ENCODE measurements around the gene KDF1. TPM values are rescaled to one million over a fixed set of nuclear protein-coding genes. Genes with fewer than 3 reads are reported as not detected.

KDF1 gene
- polyA plus RNA-seq, 1 of the 3 experiments (the other 2 are of a cell fraction) = not detected

DNA sequence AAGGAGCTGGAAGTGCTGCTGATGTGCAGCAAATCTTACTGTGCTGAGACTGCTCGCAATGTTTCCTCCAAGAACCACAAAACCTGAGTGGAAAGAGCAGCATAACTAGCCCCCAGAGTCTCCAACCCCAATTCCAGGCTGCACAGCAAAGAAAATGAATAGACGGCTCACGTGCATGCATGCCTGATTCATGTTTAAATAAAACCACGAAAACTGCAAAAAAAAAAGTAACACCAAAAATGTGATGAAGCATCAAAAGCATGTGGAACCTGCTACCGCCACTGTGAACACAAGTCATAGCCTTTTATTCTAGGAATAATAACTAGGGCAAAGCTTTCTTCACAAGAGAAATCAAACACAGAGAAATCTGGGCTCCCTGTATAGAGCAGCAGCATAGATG, 23.6 kb upstream of the KDF1 start:
- Histone ChIP-seq H3K27ac (ENCODE audit: low read depth in 2 of 2, low read length in 1 of 2) (no peak overlapping the region), H3K9me2 (no peaks in the 10 kb centered on the region), H3K4me3 (ENCODE audit: low read depth in 2 of 2, low read length in 1 of 2) (no peak overlapping the region), H4K20me1 (ENCODE audit: insufficient read depth) (no peaks in the 10 kb centered on the region), H3K36me3 (replicated peaks in 1 of 2; ENCODE audit: control insufficient read depth in 1 of 2, insufficient read depth in 2 of 2, low read length in 1 of 2) (no peaks in the 10 kb centered on the region), H3F3A (replicated peaks; ENCODE audit: insufficient read depth) (peaks cover 9% of the 10 kb centered on the region), H3K9ac (no peak overlapping the region), H2AFZ (ENCODE audit: low read depth) (no peak overlapping the region), H3K79me2 (ENCODE audit: insufficient read depth) (no peaks in the 10 kb centered on the region), H3K4me1 (ENCODE audit: control insufficient read depth in 1 of 2, insufficient read depth in 2 of 2, low read depth in 1 of 2, low read length in 1 of 2) (no peaks in the 10 kb centered on the region), H3K4me2 (no peak overlapping the region), H3K27me3 (ENCODE audit: insufficient read depth) (no peaks in the 10 kb centered on the region; the same call in 1 of the 2 replicates), H3K9me3 (no peaks in the 10 kb centered on the region)
- TF ChIP-seq GABPA (IDR thresholded peaks at IDR 0.05; ENCODE audit: low read depth) (no peak), FOSL2 (IDR thresholded peaks at IDR 0.05; ENCODE audit: borderline replicate concordance, low read depth) (no peak), SMC3 (IDR thresholded peaks at IDR 0.05; ENCODE audit: low read depth, low read length) (no peak), RFX5 (IDR thresholded peaks at IDR 0.05; ENCODE audit: low read length) (no peak), MEF2A (IDR thresholded peaks at IDR 0.05; ENCODE audit: borderline replicate concordance, low read depth) (no peak), GATA2 (CRISPR knock-in tag; IDR thresholded peaks at IDR 0.05) (no peak)
- POLR2A ChIA-PET = no interaction called here
- 20% methylated on average over 5 of the region's 5 CpGs for WGBS (ENCODE audit: low lambda C conversion rate)
- DNase-seq = no peak
- CTCF ChIA-PET = interaction anchor here (0.5 to 3.4 kb wide), 3 partner anchors 11 to 106 kb away, joined by 3 to 21 read pairs (median 3); no protein-coding TSS in a partner anchor

DNA sequence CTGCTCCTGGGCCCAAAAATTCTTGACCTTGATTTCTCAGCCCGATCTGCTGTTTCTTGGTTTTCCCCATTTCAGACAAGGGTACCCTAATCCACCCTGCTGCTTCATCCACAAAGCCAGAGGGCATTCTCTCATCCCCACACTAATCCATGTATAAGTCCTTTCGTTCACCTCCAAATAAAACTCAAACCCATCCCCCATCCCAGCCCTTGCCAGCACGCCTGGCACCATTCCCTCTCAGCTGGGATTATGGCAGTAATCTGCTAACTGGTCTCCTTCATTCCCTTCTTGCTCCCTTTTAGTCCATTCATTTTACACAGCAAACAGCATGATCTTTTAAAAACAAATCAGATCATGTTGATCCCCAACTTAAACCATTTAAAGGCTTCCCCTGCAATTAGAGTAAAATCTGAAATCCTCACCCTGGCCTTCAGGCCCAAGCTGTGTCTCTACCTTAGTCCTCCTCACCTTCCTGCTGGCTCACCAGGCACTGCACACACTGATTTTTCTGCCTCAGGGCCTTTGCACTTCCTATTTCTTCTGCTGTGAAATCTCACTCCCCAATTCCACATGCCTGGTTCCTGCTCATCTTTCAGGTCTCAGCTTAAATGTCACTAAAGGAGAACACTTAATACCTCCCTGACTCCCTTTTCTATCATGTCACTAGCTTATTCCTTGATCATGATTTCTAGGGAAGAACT, 21.0 kb upstream of the KDF1 start:
- H3K9me3 ChIP-seq = no peaks in the 10 kb centered on the region
- no peak for TF ChIP-seq CHD2 (IDR thresholded peaks at IDR 0.05; ENCODE audit: low read length, partially characterized antibody)
- TF ChIP-seq EZH2phosphoT487 (IDR thresholded peaks at IDR 0.05; ENCODE audit: borderline replicate concordance, low read depth) = no peak
- TF ChIP-seq GABPA (IDR thresholded peaks at IDR 0.05; ENCODE audit: low read depth) = no peak
- TF ChIP-seq ELF1 (IDR thresholded peaks at IDR 0.05) = no peak
- TF ChIP-seq, protein P1, sequence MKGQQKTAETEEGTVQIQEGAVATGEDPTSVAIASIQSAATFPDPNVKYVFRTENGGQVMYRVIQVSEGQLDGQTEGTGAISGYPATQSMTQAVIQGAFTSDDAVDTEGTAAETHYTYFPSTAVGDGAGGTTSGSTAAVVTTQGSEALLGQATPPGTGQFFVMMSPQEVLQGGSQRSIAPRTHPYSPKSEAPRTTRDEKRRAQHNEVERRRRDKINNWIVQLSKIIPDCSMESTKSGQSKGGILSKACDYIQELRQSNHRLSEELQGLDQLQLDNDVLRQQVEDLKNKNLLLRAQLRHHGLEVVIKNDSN (IDR thresholded peaks at IDR 0.05; ENCODE audit: borderline replicate concordance, low read depth) = no peak
- TF ChIP-seq SMC3 (IDR thresholded peaks at IDR 0.05; ENCODE audit: low read depth, low read length) = no peak
- no peak for TF ChIP-seq EP300 (IDR thresholded peaks at IDR 0.05; ENCODE audit: borderline replicate concordance in 1 of 2, low read depth in 1 of 2, low read length in 1 of 2)
- TF ChIP-seq, protein P2, sequence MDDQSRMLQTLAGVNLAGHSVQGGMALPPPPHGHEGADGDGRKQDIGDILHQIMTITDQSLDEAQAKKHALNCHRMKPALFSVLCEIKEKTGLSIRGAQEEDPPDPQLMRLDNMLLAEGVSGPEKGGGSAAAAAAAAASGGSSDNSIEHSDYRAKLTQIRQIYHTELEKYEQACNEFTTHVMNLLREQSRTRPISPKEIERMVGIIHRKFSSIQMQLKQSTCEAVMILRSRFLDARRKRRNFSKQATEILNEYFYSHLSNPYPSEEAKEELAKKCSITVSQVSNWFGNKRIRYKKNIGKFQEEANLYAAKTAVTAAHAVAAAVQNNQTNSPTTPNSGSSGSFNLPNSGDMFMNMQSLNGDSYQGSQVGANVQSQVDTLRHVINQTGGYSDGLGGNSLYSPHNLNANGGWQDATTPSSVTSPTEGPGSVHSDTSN (IDR thresholded peaks at IDR 0.05) = no peak
- TF ChIP-seq, protein P3, sequence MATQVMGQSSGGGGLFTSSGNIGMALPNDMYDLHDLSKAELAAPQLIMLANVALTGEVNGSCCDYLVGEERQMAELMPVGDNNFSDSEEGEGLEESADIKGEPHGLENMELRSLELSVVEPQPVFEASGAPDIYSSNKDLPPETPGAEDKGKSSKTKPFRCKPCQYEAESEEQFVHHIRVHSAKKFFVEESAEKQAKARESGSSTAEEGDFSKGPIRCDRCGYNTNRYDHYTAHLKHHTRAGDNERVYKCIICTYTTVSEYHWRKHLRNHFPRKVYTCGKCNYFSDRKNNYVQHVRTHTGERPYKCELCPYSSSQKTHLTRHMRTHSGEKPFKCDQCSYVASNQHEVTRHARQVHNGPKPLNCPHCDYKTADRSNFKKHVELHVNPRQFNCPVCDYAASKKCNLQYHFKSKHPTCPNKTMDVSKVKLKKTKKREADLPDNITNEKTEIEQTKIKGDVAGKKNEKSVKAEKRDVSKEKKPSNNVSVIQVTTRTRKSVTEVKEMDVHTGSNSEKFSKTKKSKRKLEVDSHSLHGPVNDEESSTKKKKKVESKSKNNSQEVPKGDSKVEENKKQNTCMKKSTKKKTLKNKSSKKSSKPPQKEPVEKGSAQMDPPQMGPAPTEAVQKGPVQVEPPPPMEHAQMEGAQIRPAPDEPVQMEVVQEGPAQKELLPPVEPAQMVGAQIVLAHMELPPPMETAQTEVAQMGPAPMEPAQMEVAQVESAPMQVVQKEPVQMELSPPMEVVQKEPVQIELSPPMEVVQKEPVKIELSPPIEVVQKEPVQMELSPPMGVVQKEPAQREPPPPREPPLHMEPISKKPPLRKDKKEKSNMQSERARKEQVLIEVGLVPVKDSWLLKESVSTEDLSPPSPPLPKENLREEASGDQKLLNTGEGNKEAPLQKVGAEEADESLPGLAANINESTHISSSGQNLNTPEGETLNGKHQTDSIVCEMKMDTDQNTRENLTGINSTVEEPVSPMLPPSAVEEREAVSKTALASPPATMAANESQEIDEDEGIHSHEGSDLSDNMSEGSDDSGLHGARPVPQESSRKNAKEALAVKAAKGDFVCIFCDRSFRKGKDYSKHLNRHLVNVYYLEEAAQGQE (IDR thresholded peaks at IDR 0.05; ENCODE audit: low read depth, low read length) = no peak
- TF ChIP-seq MXI1 (IDR thresholded peaks at IDR 0.05; ENCODE audit: low read depth, low read length) = no peak
- no peak for TF ChIP-seq FOXM1 (IDR thresholded peaks at IDR 0.05; ENCODE audit: low read depth)
- no peak for TF ChIP-seq TEAD4 (IDR thresholded peaks at IDR 0.05; ENCODE audit: borderline replicate concordance, insufficient read depth)
- TF ChIP-seq FOSL2 (IDR thresholded peaks at IDR 0.05; ENCODE audit: borderline replicate concordance, low read depth) = no peak
- TF ChIP-seq, protein P4, sequence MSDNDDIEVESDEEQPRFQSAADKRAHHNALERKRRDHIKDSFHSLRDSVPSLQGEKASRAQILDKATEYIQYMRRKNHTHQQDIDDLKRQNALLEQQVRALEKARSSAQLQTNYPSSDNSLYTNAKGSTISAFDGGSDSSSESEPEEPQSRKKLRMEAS (IDR thresholded peaks at IDR 0.05; ENCODE audit: low read depth) = no peak
- TF ChIP-seq, protein P5, sequence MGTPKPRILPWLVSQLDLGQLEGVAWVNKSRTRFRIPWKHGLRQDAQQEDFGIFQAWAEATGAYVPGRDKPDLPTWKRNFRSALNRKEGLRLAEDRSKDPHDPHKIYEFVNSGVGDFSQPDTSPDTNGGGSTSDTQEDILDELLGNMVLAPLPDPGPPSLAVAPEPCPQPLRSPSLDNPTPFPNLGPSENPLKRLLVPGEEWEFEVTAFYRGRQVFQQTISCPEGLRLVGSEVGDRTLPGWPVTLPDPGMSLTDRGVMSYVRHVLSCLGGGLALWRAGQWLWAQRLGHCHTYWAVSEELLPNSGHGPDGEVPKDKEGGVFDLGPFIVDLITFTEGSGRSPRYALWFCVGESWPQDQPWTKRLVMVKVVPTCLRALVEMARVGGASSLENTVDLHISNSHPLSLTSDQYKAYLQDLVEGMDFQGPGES (IDR thresholded peaks at IDR 0.05; ENCODE audit: low read depth, low read length) = no peak
- TF ChIP-seq NFIC (IDR thresholded peaks at IDR 0.05; ENCODE audit: borderline replicate concordance) = no peak
- no peak overlapping the region for H3K4me3 ChIP-seq (ENCODE audit: low read depth in 2 of 2, low read length in 1 of 2)
- H3K27me3 ChIP-seq (ENCODE audit: insufficient read depth) = no peaks in the 10 kb centered on the region; the same call in 1 of the 2 replicates
- H3K9me2 ChIP-seq = no peaks in the 10 kb centered on the region
- ChIA-PET CTCF (interaction anchor here (1.2 to 2.7 kb wide), 3 partner anchors 14 to 35 kb away, joined by 3 to 11 read pairs (median 5); no protein-coding TSS in a partner anchor), POLR2A (no interaction called here)
- H3K36me3 ChIP-seq (replicated peaks in 1 of 2; ENCODE audit: control insufficient read depth in 1 of 2, insufficient read depth in 2 of 2, low read length in 1 of 2) = no peaks in the 10 kb centered on the region
- no peaks in the 10 kb centered on the region for H3K79me2 ChIP-seq (ENCODE audit: insufficient read depth)
- H2AFZ ChIP-seq (ENCODE audit: low read depth) = no peak overlapping the region
- no peak overlapping the region for H3K27ac ChIP-seq (ENCODE audit: low read depth in 2 of 2, low read length in 1 of 2)
- DNase-seq = no peak
- 81% methylated on average over 3 of the region's 3 CpGs for WGBS (ENCODE audit: low lambda C conversion rate)
- no peaks in the 10 kb centered on the region for H3K4me1 ChIP-seq (ENCODE audit: control insufficient read depth in 1 of 2, insufficient read depth in 2 of 2, low read depth in 1 of 2, low read length in 1 of 2)
- H3K4me2 ChIP-seq = no peak overlapping the region
- no peaks in the 10 kb centered on the region for H4K20me1 ChIP-seq (ENCODE audit: insufficient read depth)
- H3K9ac ChIP-seq = no peak overlapping the region
- peaks cover 9% of the 10 kb centered on the region for H3F3A ChIP-seq (replicated peaks; ENCODE audit: insufficient read depth)
